ENCODE results near the gene EN2. TPM values are rescaled to one million over a fixed set of nuclear protein-coding genes. Genes with fewer than 3 reads are reported as not detected.

Gene EN2
- total RNA-seq, 2 experiments from 2014 or later, result not detected

DNA sequence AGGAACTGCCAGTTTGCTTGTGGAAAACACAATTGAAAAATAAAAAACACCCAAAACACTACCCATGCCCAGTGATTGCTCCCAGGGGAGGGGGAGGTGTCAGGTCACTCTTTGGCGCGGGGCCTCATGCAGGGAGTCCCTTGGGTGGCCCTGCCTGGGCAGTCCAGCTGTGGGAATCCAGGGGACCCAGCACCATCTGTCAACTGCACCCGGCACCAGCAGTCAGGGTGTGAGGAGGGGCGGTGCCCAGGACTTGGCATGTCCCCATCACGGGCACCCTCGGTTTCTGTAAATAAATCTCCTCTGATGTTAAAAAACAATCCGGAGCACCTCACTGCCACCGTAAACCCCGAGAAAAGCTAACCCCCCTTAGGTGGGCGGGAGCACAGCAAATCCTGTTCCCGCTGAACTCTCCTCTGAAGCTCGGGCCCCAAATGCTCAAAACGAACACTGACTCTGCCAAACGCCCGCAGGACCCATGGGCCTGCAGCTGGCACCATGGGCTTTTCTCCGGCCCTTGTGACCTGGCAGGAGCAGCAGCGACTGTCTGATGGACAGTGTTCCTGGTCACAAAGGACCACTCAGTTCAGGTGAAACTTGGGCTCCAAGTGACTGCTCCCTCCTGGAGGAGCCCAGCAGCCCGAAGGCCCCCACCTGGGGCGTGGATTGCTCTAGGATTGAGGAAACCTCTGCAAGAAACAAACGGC lies 18.5 kb upstream of the EN2 start:
- Histone ChIP-seq H3K4me3 (ENCODE audit: low read depth, low read length, poor library complexity, severe bottlenecking) (no peak overlapping the region), H3K79me2 (ENCODE audit: insufficient read depth, low read depth, low read length) (no peaks in the 10 kb centered on the region), H3K4me1 (ENCODE audit: insufficient read depth, low read length, poor library complexity, severe bottlenecking) (no peaks in the 10 kb centered on the region), H3K27ac (ENCODE audit: low read depth, low read length, poor library complexity, severe bottlenecking) (no peak overlapping the region), H4K20me1 (ENCODE audit: insufficient read depth, low read length) (no peaks in the 10 kb centered on the region), H2AFZ (ENCODE audit: low read length) (no peak overlapping the region), H3K9me2 (ENCODE audit: insufficient read depth, low read length) (no peaks in the 10 kb centered on the region), H3K9me3 (ENCODE audit: low read length) (no peaks in the 10 kb centered on the region), H3K36me3 (ENCODE audit: insufficient read depth, low read length) (no peaks in the 10 kb centered on the region), H3K4me2 (ENCODE audit: low read length) (no peak overlapping the region)
- TF ChIP-seq, protein P1, sequence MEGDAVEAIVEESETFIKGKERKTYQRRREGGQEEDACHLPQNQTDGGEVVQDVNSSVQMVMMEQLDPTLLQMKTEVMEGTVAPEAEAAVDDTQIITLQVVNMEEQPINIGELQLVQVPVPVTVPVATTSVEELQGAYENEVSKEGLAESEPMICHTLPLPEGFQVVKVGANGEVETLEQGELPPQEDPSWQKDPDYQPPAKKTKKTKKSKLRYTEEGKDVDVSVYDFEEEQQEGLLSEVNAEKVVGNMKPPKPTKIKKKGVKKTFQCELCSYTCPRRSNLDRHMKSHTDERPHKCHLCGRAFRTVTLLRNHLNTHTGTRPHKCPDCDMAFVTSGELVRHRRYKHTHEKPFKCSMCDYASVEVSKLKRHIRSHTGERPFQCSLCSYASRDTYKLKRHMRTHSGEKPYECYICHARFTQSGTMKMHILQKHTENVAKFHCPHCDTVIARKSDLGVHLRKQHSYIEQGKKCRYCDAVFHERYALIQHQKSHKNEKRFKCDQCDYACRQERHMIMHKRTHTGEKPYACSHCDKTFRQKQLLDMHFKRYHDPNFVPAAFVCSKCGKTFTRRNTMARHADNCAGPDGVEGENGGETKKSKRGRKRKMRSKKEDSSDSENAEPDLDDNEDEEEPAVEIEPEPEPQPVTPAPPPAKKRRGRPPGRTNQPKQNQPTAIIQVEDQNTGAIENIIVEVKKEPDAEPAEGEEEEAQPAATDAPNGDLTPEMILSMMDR (conservative IDR thresholded peaks at IDR 0.05; ENCODE audit: low read length), result no peak
- no peak for TF ChIP-seq EZH2phosphoT487 (IDR thresholded peaks at IDR 0.05; ENCODE audit: borderline replicate concordance, low read depth, low read length)
- no peak for DNase-seq (ENCODE audit: low spot score)
- intact Hi-C loops (cut with micrococcal nuclease; ENCODE audit: unreplicated experiment), result no loop called here
- CTCF ChIA-PET (ENCODE audit: unreplicated experiment), result no interaction called here
- POLR2A ChIA-PET, result no interaction called here
- BruUV-seq (replicated peaks), result no TSS peak

- ChIA-PET CTCF (ENCODE audit: unreplicated experiment) (no interaction called here), POLR2A (no interaction called here)
- Histone ChIP-seq H3K4me3 (ENCODE audit: low read depth, low read length, poor library complexity, severe bottlenecking) (no peak overlapping the region), H4K20me1 (ENCODE audit: insufficient read depth, low read length) (no peaks in the 10 kb centered on the region), H3K9me2 (ENCODE audit: insufficient read depth, low read length) (no peaks in the 10 kb centered on the region), H3K27ac (ENCODE audit: low read depth, low read length, poor library complexity, severe bottlenecking) (no peak overlapping the region), H3K9me3 (ENCODE audit: low read length) (no peaks in the 10 kb centered on the region), H3K4me1 (ENCODE audit: insufficient read depth, low read length, poor library complexity, severe bottlenecking) (no peaks in the 10 kb centered on the region), H2AFZ (ENCODE audit: low read length) (no peak overlapping the region), H3K79me2 (ENCODE audit: insufficient read depth, low read depth, low read length) (no peaks in the 10 kb centered on the region), H3K4me2 (ENCODE audit: low read length) (no peak overlapping the region), H3K36me3 (ENCODE audit: insufficient read depth, low read length) (no peaks in the 10 kb centered on the region)
- no peak for DNase-seq (ENCODE audit: low spot score)
- intact Hi-C loops (cut with micrococcal nuclease; ENCODE audit: unreplicated experiment), result no loop called here
- no TSS peak for BruUV-seq (replicated peaks)
- no peak for TF ChIP-seq EZH2phosphoT487 (IDR thresholded peaks at IDR 0.05; ENCODE audit: borderline replicate concordance, low read depth, low read length)
- TF ChIP-seq, protein P1 (conservative IDR thresholded peaks at IDR 0.05; ENCODE audit: low read length), result no peak
Measured at GRCh38 chr7:155440018-155440410, 17.9 kb upstream of the EN2 start.

DNA sequence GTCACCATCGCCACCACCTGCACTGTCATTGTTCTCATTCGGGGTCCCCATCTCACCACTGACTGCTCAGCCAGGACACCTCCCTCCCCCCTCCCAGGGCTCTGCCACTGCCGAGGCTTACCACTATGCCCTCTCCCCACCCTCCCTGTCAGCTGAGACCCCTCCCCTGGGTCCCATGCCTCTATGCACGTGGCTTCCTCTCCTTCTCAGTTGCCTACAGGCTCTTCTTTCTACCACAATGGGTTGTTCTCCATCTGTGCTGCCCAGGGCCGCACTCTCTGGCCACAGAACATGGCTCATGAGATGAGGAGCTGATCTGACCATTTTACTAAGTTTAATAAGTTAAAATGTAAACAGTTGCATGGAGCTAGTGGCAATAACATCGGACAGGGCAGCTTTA lies 16.1 kb upstream of the EN2 start:
- Histone ChIP-seq H3K79me2 (ENCODE audit: insufficient read depth, low read depth, low read length) (no peaks in the 10 kb centered on the region), H3K27ac (ENCODE audit: low read depth, low read length, poor library complexity, severe bottlenecking) (no peak overlapping the region), H3K4me1 (ENCODE audit: insufficient read depth, low read length, poor library complexity, severe bottlenecking) (no peaks in the 10 kb centered on the region), H2AFZ (ENCODE audit: low read length) (no peak overlapping the region), H3K36me3 (ENCODE audit: insufficient read depth, low read length) (no peaks in the 10 kb centered on the region), H3K4me3 (ENCODE audit: low read depth, low read length, poor library complexity, severe bottlenecking) (no peak overlapping the region), H3K9me3 (ENCODE audit: low read length) (no peaks in the 10 kb centered on the region), H4K20me1 (ENCODE audit: insufficient read depth, low read length) (no peaks in the 10 kb centered on the region), H3K9me2 (ENCODE audit: insufficient read depth, low read length) (no peaks in the 10 kb centered on the region), H3K4me2 (ENCODE audit: low read length) (no peak overlapping the region)
- CTCF ChIA-PET (ENCODE audit: unreplicated experiment), result no interaction called here
- POLR2A ChIA-PET, result interaction anchor here (0.5 kb wide), 1 partner anchor 169 kb away, joined by 5 read pairs; no protein-coding TSS in a partner anchor
- TF ChIP-seq EZH2phosphoT487 (IDR thresholded peaks at IDR 0.05; ENCODE audit: borderline replicate concordance, low read depth, low read length), result no peak
- TF ChIP-seq, protein P1 (conservative IDR thresholded peaks at IDR 0.05; ENCODE audit: low read length), result no peak
- intact Hi-C loops (cut with micrococcal nuclease; ENCODE audit: unreplicated experiment), result no loop called here
- no TSS peak for BruUV-seq (replicated peaks)
- no peak for DNase-seq (ENCODE audit: low spot score)

All from OCI-LY7 (cell line).